Stimulated activated CD4-positive, alpha-beta T cell treated with anti-CD3 and anti-CD28 coated beads, Interleukin-4, amount 100 ng/mL, for 48 hours (primary cell): Measurements from ENCODE around the gene ZFHX3.

Source experiments
- DNase-seq, 2 donors: peaks; one replicate each; pipeline ENCODE4 v3.0.0-alpha.2; 2020; ENCODE audit warnings: low read depth in 2 of 2

ZFHX3 gene

GRCh38 chr16:72974142-72974769 lies 73.7 kb downstream of the ZFHX3 start:
- no peak for DNase-seq

- no peak for DNase-seq
Measured at GRCh38 chr16:72972878-72973571, 74.9 kb downstream of the ZFHX3 start.

GRCh38 chr16:72971370-72971769 lies 76.6 kb downstream of the ZFHX3 start:
- DNase-seq = no peak

- DNase-seq = no peak
Measured at GRCh38 chr16:72970656-72971055, 77.3 kb downstream of the ZFHX3 start.

- no peak for DNase-seq
Measured at GRCh38 chr16:72969812-72970211, 78.1 kb downstream of the ZFHX3 start.

- DNase-seq = no peak
Measured at GRCh38 chr16:72969146-72969545, 78.8 kb downstream of the ZFHX3 start.

- DNase-seq = no peak
Measured at GRCh38 chr16:72967941-72968340, 80.0 kb downstream of the ZFHX3 start.

GRCh38 chr16:72963533-72964315 lies 84.2 kb downstream of the ZFHX3 start:
- no peak for DNase-seq

- no peak for DNase-seq
Measured at GRCh38 chr16:72962347-72962746, 85.6 kb downstream of the ZFHX3 start.

GRCh38 chr16:72961863-72962262 lies 86.1 kb downstream of the ZFHX3 start:
- no peak for DNase-seq

GRCh38 chr16:72961115-72961832 lies 86.7 kb downstream of the ZFHX3 start:
- no peak for DNase-seq

GRCh38 chr16:72960101-72960500 lies 87.8 kb downstream of the ZFHX3 start:
- no peak for DNase-seq

- DNase-seq = no peak
Measured at GRCh38 chr16:72959301-72959996, 88.5 kb downstream of the ZFHX3 start.

- DNase-seq = no peak
Measured at GRCh38 chr16:72958522-72959076, 89.3 kb downstream of the ZFHX3 start.

GRCh38 chr16:72957303-72958277 lies 90.3 kb downstream of the ZFHX3 start:
- no peak for DNase-seq

- DNase-seq = no peak
Measured at GRCh38 chr16:72956124-72957064, 91.5 kb downstream of the ZFHX3 start.

- DNase-seq = no peak
Measured at GRCh38 chr16:72952811-72953271, 95.1 kb downstream of the ZFHX3 start.

- DNase-seq = no peak
Measured at GRCh38 chr16:72952404-72952803, 95.5 kb downstream of the ZFHX3 start.

- no peak for DNase-seq
Measured at GRCh38 chr16:72951916-72952315, 96.0 kb downstream of the ZFHX3 start.
